GM21528 (cell line): ENCODE data around the gene ZNF616.
A peak's percentile ranks its signal among the peaks of the same experiment; 100 is the strongest.

Experiments
- ATAC-seq: cut with Tn5 transposase; IDR thresholded peaks from one replicate; pipeline ENCODE4 v1.9.1; 2021; ENCODE audit warnings: mild to moderate bottlenecking, moderate library complexity; ENCODE audit not compliant: unreplicated experiment, low FRiP score

The ZNF616 gene

DNA sequence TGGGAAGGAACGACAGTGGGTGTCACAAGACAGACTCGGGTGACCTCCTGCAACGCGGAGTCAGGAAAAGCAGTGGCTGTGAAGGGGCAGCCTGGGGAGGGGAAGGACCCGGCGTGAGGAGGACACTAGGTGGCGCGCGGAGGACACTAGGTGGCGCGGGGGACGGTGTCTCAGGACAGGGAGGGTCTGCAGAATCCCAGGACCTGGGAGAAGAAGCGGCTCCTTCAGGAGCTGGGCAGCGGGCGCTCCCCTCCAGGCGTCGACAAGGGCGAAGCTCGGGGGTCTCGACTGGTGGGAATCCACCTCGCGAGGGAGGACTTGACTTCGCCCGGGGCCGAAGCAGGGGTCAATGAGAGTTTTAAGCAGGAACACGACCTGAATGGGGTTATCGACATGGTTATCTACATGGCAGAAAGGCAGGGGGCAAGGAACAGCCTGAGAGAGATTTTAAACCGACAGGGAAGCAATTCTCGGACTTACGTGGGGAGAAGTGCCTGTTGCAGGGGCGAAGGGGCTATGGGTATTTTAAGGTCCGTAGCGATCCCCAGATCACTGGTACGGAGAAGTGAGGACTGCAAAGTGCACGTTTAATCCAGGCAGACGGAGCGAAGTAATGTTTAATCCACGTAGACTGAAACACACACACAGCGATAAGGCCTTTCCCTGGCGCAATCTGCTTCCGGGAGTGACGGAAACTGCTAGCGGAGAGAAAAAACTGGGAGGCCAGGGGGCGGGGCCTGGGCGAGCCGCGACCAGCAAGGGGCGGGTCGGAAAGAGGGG, at the start of gene ZNF616:
TSS of gene ZNF616 (minus strand) at position 687 of the 780 bp plus-strand sequence. CDS start 9,426 bp downstream, outside the sequence.
- ATAC-seq: peak; percentile 92

DNA sequence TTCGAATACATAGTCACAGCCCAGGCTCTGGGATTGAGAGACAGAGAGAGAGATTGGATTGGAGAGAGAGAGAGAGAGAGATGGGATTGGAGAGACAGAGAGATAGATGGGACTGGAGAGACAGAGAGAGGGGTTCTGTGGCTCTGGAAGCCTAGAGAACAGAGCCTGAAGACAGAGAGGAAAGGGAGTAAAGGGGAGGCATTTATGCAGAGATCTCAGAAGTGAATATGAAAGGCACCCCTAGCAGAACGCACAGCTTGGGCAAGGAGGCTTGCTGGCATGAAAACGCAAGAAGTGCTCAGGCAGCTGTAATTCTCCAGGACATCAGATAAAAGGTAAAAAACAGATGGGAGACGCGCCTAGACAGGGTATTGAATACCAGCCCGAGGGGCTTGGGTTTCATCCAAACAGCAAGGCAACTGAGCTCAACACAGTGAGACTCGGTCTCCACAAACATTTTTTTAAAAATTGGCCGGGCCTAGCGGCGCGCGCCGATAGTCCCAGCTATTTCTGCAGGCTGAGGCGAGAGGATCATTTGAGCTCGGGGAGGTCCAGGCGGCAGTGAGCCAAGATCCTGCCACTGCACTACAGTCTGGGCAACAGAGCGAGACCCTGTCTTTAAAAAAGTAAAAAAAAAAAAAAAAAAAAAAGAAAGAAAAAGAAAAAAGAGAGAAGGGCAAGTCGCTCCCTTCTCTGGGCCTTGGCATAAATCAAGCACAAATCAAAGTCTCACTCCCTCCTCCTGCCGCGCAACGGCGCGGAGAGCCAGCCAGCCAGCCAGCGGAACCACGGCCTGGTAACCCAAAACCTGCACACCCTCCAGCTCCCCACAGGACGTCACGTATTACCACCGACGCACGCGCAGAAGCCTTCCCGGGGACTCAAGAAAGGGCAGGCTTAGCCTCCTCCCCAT, 49.3 kb upstream of the ZNF616 start:
- ATAC-seq: no peak

DNA sequence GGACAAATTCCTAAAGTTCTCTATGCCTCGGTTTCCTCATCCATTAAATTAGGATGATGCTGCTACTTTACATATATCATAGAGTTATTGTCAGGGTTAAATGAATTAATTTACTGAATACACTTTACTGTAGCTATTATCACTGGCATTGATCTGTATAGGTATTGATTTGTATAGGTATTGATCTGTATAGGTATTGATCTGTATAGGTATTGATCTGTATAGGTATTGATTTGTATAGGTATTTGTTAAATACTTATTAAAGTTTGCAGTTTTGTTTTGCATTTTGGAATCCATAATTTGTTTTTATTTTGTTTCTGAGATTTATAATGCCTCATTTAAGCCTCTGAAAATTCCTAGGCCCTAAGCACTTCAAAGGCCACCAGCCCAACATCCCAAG, 47.7 kb upstream of the ZNF616 start:
- no peak for ATAC-seq

DNA sequence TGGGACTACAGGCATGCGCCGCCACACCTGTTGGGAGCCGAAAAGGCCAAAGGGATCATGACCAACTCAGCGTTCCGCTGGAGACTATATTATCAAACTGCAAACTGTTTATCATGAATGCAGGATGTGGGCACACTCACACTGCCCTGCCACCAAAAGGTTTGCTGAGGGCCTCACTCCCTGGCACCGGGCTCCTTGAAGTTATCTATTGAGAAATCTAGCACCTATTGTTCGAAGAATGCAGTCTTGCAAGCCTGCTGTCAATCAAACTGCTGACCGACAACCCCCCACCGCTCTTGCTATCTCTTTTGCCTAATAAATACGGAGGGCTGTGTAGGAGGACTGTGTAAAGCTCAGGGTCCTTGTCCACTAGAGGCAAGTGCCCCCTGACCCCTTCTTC, 36.8 kb upstream of the ZNF616 start:
- no peak for ATAC-seq

DNA sequence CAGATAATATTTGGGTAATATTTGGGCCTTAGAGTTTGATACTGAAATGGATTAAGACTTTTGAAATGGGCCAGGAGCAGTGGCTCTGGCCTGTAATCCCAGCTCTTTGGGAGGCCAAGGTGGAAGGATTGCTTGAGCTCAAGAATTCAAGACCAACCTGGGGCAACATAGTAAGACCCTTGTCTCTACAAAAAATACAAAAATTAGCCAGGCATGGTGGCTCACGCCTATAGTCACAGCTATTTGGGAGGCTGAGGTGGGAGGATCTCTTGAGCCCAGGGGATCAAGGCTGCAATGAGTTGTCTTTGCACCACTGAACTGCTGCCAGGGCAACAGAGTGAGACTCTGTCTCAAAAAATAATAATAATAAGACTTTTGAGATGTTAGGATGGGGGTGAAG, 32.6 kb upstream of the ZNF616 start:
- no peak for ATAC-seq

DNA sequence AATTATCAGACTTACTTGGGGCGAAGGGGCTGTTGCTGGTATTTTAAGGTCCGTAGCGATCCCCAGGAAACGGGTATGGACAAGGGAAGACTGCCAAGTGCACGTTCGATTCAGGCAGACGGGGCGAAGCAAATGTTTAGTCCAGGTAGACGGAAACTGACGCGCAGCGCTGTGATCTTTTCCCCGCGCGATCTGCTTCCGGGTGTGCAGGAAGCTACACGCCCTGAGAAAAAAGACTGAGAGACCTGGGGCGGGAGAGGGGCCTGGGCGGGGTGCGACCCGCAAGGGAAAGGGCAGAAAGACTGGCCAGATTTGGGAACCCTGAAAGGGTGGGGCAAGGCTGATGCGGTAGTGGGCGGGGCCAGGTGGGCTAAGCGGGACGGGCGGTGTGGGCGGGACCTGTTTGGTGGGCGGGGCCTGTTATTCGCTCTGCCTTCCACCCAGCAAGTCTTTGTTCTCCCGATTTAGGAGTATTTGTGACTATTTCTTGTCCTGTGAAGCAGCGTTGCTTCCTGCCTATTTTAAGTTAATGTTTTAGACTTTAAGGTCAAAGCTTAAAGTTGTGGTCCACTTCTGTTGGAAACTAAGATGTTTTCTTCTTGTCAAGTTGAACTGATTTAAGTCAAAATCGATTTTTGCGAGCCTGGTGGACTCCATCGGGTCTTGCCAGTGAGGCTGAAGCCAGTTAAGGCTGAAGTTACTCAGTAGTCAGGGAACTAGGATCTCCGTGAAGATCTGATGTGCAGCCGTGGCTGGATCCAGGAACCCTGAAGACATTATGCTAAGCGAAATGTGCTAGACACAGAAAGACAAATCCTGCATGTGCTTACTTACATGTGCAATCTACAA, 31.8 kb upstream of the ZNF616 start, which contains the start of gene ZNF836:
TSS of gene ZNF836 (minus strand) at position 301 of the 849 bp plus-strand sequence. CDS start 3,549 bp downstream, outside the sequence.
- ATAC-seq: peak; percentile 68

DNA sequence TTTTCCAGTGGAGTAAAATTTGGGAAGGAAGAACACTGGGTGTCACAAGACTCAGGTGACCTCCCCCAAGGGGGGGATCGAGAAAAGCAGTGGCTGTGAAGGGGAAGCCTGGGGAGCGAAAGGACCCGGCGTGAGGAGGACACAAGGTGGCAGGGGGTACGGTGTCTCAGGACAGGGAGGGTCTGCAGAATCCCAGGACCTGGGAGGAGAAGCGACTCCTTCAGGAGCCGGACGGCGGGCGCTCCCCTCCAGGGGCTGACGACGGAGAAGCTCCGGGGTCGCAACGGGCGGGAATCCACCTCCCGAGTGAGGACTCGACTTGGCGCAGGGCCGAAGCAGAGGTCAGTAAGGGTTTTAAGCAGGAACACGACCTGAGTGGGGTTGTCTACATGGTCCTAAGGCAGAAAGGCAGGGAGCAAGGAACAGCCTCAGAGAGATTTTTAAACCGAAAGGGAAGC, 31.2 kb upstream of the ZNF616 start:
- no peak for ATAC-seq

DNA sequence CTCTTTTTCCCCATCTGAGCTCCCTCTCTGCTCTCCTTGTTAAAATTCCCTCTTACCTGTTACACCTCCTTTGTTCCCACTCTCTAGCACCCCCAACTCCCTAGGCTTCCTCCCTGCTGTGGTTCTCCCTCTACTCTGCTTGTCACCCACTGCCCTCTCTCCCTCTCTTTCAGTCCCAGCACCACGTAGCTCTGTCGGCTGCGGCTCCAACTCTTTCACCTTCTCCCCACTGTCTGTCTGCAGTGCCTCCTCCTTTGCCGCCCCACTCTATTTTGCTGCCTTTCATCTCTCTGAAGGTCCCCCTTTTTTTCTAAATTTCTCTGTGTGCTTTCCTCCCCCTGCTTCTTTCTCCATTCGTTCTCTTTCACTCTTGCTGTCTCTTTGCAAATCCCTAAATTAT, 30.6 kb upstream of the ZNF616 start:
- ATAC-seq: no peak

DNA sequence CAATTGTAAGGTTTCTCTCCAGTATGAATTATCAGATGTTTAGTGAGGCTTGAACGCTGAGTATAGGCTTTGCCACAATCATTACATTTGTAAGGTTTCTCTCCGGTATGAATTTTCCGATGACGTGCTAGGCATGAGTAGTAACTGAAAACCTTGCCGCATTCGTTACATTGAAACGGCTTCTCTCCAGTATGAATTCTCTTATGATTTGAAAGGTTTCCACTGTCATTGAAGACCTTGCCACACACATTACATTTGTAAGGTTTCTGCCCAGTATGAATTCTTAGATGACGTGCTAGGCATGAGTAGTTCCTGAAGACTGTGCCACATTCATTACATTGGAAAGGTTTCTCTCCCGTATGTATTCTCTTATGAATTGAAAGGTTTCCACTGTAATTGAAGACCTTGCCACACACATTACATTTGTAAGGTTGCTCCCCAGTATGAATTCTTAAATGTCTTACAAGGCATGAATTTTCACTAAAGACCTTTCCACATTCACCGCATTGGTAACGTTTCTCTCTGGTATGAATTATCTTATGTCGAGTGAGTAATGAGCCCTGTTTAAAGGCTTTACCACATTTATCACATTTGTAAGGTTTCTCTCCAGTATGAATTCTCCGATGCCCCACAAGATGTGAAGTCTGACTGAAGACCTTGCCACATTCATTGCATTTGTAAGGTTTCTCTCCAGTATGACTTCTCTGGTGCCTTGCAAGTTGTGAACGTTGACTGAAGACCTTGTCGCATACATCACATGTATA, 16.0 kb upstream of the ZNF616 start:
- ATAC-seq: no peak

DNA sequence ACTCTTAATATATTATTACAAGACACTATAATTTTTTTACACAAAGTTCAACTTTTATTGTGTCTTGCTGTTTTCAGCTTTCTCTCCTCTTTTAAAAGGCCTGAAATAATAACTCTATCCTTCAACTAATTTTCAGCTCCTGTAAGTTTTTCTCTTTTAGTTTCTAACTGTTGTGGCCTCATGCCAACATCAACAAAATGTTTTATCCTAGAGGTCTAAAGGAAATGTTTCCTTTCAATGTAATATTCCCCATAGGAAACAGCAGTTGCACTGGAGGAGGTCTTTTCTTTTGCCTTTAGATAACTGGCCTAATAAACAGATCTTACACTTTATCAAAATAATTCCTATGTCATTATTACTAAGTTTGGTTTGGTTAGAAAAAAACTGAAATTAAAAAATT, 8.5 kb upstream of the ZNF616 start:
- ATAC-seq: no peak

DNA sequence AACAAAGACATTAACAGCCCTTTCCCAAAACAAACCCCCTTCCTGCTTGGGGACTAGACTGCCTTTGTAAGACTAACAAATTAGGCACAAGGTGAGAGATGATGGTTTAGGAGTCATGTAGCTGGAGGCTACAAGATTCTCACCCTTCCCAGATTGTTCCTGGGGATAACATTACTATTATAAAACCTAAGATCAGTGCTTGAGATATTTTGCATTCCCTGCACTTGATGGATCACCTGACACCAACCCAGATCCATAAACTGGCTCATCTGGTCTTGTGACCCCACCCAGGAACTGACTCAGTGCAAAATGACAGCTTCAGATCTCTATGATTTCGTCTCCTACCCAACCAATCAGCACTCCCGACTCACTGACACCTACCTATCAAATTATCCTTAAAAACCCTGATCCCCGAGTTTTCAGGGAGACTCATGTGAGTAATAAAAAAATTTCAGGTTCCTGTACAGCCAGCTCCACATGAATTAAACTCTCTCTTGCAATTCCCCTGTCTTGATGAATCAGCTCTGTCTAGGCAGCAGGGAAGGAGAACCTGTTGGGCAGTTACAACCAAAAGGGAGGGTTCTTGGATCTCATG, 2.4 kb upstream of the ZNF616 start:
- no peak for ATAC-seq

DNA sequence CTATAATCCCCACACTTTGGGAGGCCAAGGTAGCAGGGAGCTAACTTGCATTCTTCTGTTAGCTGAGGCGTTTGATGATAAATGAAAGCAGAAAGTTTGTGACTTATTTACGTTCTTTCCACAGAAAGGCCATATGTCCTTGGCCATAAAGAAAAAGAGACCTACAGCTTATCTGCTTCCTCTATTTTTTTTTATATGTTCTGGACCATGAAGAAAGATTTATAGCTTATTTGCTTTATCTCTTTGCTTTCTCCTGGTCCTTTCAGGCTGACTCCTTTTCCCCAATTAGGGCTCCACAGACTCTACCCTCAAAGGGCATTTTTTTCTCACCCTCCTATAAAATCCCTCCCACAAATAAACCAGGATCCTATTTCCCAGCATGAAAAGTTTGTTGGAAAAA, 1.5 kb upstream of the ZNF616 start:
- ATAC-seq: no peak

DNA sequence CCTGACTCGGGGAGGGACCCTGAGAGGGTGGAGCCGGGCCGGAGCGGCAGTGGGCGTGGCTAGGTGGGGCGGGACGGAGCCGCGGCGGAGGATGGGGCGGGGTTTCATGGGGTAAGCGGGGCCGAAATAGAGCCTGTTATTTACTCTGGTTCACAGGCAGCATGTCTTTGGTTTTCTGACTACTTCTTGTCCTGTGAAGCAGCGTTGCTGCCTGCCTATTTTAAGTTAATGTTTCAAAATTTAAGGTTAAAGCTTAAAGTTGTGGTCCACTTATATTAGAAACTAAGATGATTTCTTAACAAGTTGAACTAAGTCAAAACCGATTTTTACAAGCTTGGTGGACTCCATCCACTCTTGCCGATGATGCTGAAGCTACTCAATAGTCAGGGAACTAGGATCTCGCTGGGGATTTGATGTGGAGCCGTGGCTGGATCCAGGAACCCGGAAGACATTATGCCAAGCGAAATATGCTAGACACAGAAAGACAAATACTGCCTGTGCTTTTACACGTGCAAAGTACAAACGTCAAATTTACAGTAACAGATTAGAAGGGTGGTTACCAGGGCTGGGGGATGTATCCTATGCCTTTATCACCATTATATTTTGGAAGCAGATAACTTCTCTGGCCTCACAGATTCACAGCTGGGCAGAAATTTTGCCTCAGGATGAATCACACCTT, 433 bp upstream of the ZNF616 start:
- ATAC-seq: no peak

DNA sequence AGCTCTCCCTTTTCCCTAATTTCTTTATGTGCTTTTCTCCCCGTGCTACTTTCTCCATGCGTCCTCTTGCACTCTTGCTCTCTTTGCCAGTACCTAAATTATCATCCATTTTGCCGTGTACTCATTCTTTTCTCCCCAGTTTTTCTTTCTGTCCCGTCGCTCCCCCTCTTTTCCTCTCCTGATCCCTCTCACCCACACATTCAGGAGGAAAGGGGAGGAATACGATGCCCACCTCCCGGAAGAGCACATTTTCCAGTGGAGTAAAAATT, 821 bp downstream of the ZNF616 start:
- no peak for ATAC-seq

DNA sequence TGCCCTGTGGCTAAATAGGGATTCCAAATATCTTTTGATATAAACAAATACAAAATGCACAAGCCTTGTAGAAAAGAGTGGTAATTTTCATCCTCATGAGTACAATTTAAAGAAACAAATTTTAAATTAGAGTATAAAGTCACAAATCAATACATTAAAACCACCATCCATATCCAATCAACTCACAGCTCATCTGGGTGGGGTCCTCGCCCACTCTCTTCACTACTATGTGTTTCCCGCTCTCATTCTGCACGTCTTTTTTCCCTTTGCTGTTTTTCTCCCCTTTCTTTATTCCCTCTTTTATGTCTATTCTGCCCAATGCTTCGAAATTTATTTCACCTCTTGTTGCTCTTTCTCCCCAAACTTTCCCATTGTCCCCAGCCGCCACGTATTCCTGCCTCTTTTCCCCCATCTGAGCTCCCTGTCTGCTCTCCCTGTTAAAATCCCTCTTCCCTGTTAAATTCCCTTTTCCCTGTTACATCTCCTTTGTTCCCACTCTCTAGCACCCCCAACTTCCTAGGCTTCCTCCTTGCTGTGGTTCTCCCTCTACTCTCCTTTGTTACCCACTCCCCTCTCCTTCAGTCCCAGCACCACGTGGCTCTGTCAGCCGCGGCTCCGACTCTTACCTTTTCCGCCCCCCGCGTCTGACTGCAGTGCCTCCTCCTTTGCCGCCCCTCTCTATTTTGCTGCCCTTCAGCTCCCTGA, 1.3 kb downstream of the ZNF616 start:
- no peak for ATAC-seq

DNA sequence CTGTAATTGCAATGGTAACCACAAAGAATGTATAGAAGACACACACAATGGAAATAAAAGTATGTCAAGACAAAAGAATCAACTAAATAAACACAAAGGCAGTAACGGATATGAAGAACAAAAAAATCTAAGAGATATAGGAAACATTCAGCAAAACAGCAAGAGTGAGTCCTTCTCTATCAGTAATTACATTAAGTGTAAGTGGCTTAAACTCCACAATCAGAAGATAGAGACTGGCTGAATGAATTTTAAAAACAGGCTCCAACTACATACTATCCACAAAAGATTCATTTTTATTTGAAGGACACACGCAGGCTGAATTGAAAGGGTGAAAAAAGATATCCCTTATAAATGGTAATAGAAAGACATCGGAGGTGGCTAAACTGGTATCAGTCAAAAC, 19.5 kb downstream of the ZNF616 start:
- no peak for ATAC-seq

DNA sequence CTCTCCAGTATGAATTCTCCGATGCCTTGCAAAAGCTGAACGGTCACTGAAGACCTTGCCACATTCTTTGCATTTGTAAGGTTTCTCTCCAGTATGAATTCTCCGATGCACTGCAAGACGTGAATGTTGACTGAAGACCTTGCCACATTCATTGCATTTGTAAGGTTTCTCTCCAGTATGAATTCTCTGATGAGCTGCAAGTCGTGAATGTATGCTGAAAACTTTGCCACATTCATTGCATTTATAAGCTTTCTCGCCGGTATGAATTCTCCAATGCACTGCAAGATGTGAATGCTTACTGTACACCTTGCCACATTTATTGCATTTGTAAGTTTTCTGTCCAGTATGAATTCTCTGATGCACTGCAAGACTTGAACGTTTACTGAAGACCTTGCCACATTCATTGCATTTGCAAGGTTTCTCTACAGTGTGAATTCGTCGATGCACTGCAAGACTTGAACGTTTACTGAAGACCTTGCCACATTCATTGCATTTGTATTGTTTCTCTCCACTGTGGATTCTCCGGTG, 24.1 kb downstream of the ZNF616 start:
- ATAC-seq: no peak

DNA sequence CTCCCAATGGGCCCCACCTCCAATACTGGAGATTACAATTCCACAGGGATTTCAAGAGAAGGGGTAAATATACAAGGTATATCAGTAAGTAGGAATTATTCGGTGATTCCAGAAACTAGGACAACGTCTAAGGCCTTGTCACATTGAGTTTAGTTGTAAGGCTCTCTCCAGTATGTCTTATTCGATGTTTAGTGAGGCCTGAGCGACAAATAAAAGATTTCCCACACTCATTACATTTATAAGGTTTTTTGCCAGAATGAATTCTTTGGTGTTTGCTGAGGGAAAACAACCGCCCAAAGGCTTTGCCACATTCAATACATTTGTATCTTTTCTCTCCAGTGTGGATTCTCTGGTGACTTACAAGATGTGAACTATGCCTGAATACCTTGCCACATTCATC, 25.0 kb downstream of the ZNF616 start:
- no peak for ATAC-seq
